HG02642 (cell line): Measurements from ENCODE around the gene LBH.

ENCODE experiments used
- ATAC-seq: cut with Tn5 transposase; IDR thresholded peaks from one replicate; pipeline ENCODE4 v1.9.1; 2021; ENCODE audit warnings: mild to moderate bottlenecking; ENCODE audit not compliant: unreplicated experiment, poor library complexity

The LBH gene

DNA sequence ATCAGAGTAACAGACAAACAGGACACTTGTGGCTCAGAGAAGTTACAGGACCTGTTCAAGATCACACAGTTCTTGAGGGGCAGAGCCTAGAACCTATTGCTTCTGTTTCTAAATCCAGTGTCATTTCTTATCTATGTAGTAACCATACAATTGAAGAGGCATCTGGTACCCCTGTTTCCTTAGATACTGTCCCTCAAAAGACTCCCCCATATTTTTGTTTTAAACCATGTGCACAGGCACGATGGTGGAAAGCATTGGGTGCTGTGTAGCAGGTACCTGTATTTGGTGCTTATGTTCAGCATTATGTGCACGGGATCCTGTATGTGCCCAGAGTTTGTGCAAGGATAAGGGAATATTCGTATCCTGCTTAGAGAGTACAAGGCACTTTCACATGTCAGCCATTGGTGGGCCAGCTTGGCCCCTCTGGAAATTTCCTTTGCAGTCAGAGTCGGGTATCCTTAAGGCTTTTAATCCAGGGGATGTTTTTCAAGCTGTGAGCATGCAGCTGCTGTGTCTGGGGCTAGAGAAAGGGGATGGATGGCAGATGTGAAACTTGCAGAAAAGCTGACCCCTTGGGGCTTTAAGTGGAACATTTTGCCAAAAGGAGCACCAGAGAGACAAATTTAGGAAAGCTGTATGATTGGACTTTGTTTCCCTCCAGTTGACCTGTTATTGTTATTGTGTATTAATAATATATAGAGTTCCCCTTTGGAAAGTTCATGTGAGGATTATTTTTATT is 2.1 kb downstream of the LBH start:
- ATAC-seq, result no peak

GRCh38 chr2:30234180-30234971 is 3.0 kb downstream of the LBH start:
- ATAC-seq, result no peak

GRCh38 chr2:30235008-30235655 is 3.8 kb downstream of the LBH start:
- ATAC-seq, result no peak

DNA sequence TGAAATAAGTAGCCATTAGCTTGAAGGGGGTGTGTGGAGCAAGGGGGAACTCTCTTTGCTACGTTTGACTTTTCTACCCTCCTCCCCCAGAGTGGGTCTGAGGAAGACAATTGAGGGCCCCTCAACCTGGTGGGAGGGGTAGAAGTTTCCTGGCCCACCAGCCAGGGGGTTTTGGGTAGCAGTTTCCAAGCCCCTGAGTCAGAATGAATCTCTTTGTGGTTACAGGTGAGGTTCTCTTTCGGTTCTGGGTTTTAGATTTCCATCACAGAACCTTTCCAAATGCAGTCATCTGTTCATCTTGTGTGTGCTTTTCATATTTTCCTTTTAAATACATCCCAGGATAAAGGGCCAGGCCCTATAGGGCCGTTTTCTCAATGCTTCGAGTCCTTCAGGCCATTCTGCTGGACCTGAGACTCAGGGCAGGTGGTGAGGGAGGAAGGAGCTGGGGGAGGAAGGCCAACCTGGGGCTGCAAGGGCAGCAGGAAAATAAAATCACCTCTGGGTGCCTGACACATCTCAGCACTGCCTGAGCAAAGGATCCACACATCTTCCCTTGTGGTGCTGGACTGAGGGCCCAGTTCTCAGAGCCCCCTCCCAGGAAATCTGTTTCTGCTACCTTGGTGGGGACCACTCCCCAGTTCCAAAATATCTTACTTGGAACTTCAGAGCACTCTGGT is 4.7 kb downstream of the LBH start:
- ATAC-seq, result no peak

DNA sequence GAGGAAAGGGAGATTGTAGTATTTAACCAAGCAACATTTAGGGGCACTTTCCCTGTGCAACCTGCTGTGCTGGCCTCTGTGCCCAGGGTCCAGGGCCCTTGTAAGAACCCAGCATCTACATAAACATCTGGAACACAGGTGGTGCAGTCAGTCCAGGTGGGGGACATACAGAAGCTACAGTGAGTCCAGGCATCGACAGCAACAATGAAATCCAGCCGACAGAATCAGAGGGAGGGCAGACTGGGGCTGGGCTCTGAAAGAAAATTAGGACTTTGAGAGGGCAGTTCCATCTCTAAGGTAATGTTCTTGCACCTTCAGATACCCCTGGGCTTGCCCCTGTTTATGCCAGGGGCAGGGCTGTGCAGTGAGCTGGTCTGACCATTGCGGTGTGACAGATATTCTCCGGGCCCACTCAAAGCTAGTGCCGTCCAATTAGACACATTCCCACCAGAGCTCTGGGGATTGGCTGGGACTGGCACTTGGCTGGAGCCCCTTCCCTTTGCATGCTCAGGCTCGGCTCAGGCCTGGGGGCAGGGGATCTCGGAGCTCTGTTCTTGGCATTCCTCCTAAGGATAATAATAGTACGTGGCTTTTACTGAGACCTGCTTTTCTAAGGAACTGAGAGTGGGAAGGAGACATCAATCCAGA is 5.4 kb downstream of the LBH start:
- ATAC-seq, result no peak

DNA sequence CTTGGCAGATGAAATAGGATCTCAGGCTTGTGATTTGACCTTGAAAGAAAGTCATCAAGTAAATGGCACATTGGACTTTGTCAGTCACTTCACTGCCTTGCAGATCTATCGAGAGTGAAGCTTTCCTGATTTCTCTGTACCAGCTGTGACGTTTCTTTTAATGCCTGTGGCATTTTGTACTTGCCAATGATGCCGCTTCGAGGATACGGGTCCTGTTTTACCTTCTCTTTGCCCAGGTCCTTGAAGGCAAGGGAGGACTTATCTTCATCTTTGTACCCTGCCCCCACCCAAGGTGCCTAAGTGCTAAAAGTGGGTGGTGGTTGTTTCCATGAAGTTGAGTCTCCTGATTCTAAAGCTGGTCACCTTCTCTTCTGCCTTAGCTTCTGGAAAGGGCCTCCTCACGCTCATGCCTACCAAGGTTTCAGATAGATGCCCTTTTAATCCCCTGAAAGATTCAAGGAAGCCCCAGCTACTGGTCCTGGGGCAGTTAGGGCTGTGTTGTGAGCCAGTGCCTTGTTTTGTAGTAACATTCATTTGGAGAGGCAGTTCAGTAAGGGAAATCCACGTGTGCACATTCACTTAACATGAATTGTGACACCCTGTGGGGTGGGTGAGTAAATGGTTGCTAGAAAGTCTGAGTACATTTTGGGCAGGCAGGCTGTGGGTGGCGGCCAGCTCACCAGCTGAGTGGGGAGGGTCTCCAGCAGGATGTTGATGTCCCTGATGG is 6.1 kb downstream of the LBH start:
- no peak for ATAC-seq

GRCh38 chr2:30237966-30238800 is 6.8 kb downstream of the LBH start:
- ATAC-seq, result no peak

DNA sequence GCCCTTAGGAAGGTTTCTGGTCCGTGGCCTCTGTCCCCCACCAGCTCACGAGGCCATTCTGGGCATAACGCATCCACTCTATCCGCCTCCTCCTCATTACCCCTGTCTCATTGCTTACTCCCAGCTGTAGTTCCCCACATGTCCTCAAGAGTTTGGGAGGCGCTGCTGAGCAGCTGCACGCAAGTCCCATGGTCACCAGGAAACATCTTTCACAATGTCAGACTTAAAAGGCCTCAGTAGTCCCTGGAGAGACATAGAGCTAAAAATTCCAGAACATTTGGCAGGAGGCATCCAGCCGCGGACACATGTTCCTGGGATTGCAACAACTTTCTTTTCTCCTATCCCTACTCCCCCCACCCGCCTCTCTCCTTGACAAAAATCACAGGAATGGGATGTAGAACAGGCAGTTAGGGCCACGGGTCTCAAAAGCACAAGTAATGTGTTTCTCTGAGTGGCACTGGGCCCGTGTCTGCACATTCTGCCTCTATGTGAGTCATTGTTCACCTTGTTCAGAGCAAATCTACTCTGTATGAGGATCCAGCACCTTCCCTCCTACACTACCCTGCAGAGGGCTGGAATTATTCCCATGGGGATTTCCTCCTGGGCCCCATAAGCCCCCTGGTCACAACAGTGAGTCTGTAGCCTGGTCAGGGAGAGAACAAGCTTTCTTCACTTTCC is 8.1 kb downstream of the LBH start:
- ATAC-seq, result no peak

DNA sequence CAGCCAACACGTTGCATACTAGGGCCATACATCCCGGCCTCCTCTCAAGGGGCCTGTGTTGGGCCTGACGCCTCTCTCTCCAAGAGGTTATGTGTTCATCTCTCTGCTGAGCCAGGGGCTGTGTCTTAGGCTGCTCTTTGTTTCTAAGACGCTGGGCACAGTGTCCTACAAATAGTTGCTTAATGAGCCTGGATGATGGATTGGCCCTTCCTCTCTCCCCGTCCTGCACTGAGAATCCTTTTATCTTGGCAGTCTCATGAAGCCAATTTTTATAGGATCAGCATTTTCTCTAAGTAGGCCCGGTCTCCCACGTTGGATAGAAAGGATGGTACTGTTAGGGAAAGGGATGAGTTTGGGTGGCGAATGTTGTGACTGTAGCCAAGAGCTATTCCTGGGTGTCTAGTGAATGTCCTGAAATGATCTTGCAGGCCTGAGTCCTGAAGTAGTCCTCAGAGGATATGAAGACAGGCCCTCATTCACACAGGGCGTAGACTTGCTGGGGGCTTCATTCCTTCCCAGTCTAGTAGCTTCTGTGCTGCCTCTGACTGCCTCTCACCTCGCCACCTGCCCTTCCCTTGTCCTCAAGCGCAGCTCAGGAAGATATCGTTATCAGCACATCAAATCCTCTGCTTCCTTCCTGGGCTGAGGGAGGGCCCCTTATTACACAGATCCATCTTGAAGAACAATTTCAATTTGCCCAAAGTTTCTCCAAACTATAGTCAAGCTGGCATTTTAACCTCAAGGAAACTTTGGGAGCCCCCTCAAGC is 8.8 kb downstream of the LBH start:
- ATAC-seq, result no peak

DNA sequence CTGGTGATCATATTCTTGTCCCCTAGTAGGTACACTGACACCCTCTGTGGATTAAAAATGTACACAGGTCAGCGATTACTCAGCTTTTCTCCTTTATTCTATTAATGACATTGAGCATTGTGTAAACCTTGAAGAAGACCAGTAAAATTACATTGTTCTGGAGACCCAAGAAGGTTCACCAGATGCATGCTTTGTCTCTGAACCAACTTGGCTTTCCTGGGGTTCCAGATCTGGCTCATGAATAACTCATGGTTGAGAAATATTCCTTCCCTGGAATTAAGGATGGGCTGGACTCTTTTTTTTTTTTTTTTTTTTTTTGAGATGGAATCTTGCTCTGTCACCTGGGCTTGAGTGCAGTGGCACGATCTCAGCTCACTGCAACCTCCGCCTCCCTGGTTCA is 11.9 kb downstream of the LBH start:
- no peak for ATAC-seq

DNA sequence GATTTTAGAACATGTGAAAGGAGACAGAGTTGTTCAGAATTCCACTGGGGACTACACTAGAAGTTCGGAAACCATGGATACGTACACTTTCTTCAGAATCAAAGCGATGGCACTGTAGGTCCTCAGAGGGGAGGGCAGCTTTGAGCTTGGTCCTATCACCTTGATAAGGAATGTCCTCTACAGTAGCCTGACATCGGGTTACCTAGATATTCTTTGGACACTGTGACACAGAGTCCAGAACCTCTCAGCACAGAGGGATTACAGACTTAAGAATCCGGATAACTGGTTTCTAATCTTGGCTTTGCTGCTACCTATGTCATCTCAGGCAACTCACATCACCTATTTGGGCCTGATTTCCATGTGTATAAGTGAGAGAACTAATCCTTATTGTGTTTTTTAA is 14.0 kb downstream of the LBH start:
- ATAC-seq, result no peak

- ATAC-seq, result no peak
Observed at GRCh38 chr2:30248791-30249190, 17.5 kb downstream of the LBH start.

DNA sequence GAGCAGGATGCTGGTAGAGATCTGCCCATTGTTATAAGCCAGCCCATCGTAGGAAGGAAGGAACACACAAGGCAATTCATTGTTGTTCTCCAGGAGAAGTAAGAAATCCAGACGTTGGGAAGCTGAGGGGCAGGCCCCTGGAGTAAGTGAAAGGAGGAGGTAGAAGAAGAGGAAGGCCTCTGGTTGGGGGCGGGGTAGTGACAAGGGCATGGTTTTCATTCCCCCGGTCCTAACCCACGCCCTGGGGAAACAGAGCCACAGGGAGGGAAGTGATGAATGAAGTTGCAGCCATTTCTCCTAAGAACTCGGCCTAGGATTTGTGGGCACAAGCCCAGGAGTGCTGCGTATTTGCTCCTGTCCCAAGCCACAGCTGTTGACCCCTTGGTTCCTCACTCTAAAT is 18.0 kb downstream of the LBH start:
- no peak for ATAC-seq

DNA sequence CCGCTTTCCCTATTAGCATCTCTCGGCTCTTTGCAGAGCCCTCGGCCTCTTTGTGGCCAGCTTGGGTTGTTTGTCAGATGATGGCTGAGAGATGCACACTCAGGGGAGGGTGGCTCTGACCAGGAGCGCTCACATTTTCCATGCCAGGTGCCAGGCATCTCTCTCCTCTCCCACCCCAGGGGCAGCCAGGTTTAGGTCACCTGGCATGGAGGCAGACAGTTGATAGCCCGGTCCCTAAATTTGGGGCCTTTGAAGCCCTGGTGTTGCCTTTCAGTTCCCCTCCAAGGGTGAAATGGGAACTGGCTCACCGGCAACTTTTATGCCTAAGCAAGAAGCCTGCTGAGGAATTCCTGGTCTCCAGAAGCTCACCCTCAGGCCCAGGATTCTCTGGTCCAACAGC is 19.1 kb downstream of the LBH start:
- no peak for ATAC-seq

DNA sequence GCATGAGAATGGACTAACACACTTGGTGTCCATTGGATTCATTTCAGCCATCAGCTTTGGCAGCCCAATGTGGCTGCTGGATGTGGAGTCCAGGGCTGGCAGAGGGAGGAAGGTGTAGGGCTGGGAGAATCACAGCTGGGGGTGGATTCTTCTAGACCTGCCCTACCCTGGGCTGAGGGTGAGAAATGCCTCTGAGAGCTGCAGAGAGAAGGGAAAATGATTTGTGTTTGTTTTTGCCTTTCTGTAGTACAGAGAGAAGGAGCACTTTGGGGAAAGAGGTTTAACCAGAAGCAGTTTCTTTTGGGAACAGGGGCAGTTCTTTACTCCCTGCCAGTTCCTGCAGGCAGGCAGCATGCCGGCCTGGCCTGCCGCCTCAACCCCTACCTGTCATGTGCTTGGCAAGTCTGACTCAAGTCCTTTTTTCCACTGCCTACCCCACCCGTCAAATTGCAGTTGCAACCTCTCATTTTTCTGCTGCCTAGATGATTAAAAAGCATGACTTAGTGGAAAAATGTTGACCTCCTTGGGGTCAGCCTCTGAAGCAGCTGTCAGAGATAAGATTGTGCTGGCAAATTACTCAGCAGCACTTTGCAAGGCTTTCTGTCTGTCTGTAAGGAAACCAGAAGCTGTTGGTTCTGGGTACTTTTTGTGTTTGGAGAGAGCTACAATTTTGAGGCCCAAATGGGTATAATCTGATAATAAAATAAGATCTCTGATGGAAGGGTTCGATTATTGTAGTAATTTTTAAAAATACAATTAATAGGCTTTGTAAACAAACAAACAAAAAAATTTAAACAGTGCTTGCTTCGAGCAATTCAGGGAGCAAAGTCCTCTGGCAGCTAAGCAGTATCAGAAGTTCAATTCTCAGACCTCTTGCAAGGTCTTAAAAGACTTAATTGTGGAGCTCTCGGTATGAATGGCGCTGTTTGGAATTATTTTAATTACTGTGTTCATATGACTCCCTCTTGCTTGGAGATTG is 21.7 kb downstream of the LBH start:
- ATAC-seq, result no peak

DNA sequence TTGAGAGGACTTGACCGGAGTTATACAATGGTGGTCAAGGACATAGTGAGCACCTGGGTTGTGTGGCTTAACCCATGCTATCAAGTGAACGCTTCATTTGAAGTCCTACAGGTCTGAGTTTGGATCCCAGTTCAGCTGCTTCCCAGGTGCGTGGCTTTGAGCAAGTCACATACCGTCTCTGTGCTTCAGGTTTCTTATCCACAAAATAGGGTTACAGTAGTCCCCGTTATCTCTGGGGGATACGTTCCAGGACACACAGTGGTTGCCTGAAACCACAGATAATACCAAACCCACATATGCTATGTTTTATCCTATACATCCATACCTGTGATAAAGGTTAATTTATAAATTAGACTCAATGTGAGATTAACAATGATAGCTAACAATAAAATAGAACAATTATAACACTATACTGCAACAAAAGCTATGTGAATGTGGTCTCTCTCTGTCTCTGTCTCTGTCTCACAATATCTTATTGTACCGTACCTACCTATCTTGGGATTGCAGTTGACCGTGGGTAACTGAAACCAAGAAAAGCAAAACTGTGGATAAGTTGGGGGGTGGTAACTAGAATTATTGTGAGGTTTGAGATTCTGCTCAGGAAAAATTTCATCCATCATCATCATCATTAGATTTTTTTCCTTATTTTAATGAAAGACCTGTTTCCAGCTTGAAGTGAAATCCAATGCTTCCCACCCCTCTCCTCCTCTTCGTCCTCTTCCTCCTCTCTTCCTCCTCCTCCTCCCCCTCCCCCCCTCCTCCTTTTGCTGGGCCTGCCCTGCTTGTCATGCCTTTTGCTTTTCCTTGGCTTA is 22.7 kb downstream of the LBH start:
- no peak for ATAC-seq
